Globus pallidus (tissue), 1 donor: ENCODE measurements around the gene PSAPL1.

Experiments used
- DNase-seq: peaks from one replicate; pipeline ENCODE4 v3.0.0-alpha.2; 2015; ENCODE audit warnings: low spot score

The PSAPL1 gene

DNA sequence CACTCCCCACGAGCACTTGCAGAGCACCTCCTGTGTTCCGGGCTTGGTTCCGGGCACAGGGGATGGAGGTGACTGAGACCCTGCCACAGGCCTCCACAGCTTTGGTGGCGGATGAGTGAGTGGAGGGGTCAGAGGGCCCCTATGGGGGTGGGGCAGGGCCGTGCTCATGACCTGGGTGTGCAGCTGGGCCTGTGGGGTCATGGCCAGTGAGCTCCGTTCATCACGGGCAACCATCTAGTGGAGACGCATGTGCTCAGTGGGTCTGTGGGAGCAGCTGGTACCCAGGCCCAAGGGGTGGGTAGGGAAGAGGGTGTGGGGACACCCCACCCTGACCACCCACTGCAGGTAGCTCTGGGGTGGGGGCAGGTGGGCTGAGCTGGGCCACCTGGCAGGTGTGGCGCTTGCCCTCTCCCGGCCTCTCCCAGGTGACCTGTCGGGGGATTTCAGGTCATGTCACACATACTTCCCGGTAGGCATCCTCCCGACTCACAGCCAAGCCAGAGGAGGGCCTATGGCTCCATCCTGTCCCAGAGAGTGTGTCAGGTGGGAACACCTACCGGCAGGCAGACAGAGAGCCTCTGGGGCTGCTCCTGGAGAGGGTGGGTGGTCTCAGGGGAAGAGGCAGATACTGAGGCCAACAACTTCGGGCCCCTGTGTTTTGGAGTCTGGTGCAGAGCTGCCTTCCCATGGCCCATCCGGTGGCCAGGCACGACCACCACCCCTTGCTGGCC, 3.6 kb downstream of the PSAPL1 start:
- no peak for DNase-seq

DNA sequence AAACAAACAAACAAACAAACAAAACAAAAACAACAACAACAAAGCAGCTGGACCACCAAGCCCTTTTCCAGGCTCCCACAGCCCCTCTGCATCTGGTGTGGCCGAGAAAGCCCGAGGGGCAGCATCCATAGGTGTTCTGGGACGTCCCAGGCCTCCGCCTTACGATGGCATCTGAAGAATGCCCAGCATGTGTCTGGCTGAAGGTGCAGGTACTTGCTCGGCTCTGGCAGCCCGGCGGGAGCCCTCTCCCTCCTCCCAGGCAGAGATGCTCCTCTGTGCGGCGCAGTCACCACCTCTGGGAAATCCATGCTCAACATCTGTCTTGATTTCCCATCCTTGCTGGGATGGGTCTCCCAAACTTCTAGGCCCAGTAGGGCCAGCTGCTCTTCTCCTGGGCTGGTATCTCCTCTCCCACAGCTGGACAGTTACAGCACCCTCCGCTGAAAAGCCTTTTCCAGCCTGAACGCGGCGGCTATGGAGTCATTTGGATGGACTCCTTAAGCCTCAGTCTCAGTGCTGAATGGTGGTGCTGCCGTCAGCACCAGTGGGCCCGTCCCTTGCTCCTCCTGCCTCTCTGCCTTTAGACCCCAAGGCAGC, 4.3 kb downstream of the PSAPL1 start:
- DNase-seq, result no peak

DNA sequence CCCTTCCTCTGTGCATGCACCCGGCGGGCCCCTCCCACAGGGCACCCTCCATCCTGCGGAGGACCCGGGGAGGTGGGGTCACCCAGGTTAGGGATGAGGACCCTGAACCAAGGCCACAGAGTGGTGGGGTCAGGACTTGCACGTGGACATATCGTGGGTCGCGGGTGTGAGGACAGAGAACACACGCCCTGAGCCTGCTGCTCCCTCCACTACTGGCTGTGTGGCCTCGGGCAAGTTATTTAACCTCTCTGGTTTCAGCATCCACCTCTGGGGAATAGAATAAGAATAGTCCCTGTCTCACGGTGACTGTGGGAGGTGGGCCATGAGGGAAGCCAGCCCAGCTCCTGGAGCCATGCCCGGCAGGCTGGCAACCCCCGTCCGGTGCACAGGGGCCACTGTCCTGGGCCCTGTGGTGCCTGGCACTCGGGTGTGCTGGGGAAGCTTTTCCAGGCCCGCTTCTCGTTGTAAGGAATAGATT, 5.1 kb downstream of the PSAPL1 start:
- no peak for DNase-seq

DNA sequence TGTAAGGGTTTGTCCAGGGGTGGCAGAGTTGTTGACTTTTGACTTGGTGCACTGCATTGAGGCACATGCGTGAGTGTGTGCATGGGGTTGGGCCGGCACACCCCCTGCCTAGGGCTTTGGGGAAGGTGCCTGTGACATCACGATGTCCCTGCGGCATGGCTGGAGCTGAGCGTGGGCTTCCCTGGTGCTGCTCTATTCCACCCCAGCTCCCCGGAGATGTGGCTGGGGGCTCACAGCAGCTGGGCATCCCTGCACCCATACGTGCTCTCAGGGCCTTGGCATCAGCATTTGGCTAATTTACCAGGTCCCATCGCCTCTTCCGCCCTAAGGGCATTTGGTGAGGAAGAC, 5.7 kb downstream of the PSAPL1 start:
- DNase-seq, result no peak

DNA sequence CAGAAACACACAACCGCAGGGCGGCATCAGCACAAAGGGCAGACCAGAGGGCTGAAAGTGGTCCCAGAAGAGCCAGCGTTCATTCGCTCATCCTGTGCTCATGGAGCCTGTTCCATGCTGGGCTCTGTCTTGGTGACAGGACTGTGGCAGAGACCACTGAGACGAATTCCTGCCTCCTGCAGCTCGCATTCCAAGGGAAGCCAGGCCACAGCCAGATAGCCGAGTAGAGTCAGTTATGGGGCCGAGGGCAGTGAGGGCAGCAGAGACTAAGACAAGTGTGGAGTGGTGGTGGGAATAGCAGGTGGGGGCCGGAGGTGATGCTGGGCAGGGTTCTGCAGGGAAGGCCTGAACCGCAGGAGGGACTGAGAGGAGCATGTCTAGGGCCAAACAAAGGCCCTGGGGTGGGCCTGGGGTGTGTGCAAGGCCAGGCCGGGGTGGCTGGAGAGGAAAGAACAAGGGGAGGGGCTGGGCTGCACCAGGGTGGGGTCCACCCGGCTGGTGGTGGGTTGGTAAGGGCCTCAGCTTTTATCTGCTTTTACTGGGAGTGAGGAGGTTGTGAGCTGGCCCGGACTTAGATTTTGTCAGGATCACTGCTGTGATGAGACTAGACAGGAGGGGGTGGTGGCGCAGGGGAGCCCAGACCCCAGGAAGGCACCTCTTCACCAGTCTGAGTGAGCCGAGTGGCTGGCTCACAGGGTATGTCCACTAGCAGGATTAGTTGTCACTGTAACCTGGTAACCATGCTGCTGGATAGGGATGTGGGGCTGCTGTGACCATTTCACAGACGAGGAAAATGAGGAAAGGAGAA, 6.3 kb downstream of the PSAPL1 start:
- no peak for DNase-seq

DNA sequence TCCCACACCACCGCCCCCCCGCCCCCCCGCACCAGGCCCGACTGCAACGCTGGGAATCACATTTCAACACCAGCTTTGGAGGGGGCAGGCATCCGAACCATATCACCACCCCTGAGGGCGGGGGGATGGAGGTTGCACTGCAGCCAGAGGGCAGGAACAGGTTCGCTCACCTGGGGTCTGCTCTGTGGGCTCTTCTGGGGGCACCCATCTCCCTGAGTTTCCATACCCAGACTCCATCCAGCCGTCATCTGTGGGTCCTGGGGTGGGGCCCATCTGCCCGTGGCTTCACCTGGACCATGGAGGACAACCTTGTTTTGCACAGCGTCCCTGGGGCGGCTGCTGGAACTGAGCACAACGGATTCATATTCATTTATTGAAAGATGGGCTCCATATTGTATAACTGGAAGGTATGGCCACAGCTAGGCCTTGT, 6.9 kb downstream of the PSAPL1 start:
- DNase-seq, result no peak

DNA sequence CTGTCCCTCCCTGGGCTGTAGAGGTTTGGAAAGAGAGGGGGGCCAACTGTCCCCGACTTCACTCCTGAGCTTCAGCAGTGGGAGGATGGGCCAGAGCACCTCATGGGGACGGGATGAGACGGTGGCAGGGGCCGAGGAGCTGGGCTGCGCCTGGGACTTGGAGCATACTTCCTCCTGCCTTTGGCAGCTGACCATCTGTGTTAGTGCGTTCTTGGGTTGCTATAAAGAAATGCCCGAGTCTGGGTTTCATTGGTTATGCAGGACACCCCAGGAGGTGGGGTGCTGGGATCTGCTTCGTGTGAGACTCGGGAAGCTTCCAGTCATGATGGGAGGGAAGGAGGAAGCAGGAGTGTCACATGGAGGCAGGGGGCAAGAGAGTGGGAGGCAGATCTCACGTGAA, 7.4 kb downstream of the PSAPL1 start:
- DNase-seq, result no peak

DNA sequence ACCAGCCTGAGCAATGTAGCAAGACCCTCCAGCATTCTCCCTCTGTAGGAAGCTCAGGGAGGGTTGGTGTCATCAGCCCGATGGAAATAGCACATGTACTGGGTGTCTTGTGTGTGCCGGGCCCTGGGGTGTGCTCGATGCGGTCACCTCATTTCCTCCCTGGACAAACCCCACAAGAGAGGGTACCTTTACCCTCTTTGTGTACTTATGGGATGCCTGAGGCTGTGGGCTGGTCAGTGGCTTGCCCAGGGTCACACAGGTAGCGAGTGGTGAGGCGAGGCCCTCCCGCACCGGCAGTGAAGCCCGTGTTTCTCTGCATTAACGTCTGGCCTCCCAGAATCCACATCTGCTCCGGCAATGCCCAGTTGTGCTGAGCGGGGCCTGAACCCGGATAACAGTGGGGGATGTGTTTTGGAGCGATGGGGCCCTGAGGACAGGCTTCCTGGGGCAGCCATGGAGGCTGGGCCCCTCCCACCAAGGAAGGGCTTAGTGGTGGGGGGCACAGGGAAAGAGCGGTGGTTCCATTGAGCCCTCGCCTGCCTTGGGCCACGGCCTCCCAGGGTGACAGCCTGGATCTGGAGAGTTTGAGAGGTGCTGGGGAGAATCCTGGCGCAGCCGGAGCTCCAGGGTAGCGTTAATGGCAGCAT, 8.1 kb downstream of the PSAPL1 start:
- DNase-seq, result no peak

DNA sequence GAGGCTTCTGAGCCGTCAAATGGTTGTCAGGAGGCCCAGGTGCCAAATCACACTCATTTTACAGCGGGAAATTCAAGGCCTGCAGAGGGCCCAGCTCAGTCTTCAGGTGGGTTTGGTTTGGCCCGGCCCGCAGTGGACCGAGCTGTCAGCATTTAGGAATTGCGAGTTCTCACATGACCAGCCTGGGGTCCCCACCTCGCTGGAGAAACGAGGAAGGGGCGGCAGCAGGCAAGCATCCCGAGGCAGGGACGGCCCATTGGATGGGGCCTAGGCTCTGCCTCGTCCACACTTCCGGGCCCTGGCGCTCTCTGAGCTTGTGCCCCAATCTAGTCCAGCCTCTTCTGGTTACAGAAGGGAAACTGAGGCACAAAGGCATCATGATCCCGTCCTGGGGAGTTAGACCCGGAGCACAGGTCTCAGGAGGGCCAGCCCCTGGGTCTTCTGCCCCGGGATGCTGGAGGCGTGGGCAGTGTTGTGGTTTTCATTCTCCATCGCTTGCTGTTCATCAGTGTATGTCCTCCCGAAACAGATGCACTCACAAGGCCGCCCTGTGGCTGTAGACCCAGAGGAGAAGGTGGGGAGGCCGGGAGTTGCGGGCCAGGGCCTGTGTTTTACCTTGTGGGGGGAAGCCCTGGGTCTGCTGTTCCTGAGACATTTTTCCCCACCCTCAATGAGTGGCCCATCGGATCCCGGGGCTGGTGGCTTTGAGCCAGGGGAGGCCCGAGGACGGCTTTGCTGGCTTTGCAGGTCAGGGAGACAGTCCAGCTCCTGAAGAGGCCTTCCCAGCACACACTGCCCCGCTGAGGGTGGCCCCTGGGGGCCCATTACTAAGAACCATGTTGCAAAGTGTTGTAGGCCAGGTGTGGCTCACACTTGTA, 8.9 kb downstream of the PSAPL1 start:
- no peak for DNase-seq

DNA sequence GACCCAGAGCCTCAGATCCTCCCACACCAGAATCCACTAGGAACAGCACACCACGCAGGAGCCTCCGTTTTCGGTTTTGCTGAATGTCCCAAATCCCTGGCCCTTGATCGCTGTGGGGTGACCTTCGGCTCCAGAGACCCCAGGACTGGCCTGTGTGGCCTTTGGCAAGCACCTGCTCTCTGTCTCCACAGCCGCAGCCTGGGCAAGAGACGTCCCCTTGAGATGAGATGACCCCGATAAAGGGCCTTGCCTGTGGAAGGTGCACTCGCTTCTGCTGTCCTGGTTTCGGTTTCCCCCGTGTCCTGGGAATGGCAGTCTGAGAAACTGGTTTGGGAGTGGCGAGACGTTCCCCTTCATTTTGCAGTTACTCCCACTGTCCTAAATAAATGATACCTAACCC, 9.6 kb downstream of the PSAPL1 start:
- DNase-seq, result no peak

DNA sequence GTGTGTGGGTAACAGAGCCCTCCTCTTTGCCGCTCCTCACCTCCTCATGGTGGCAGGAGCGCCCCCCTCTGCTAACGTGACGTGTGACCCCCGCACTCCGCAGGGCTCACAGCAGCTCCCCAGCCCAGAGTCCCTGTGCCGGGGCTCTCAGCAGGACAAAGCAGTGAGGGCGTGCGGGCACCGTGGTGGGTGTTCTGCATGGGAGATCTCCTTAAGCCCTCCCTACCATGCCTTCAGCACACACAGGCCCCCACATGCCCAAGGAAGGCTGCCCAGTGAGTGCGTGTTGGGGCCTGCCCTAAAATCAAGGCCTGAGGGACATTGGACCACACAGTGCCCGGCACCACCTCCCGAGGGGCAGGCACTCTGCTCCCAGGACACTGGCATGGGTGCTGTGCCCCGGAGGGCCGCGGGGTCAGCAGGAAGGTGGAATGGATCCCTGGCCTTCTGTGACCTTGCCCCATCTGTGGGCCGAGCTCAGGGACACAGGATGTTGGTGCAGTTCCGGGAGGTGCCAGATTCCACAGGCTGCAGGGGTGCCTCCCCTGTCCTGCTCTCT, 10.1 kb downstream of the PSAPL1 start:
- DNase-seq, result no peak

DNA sequence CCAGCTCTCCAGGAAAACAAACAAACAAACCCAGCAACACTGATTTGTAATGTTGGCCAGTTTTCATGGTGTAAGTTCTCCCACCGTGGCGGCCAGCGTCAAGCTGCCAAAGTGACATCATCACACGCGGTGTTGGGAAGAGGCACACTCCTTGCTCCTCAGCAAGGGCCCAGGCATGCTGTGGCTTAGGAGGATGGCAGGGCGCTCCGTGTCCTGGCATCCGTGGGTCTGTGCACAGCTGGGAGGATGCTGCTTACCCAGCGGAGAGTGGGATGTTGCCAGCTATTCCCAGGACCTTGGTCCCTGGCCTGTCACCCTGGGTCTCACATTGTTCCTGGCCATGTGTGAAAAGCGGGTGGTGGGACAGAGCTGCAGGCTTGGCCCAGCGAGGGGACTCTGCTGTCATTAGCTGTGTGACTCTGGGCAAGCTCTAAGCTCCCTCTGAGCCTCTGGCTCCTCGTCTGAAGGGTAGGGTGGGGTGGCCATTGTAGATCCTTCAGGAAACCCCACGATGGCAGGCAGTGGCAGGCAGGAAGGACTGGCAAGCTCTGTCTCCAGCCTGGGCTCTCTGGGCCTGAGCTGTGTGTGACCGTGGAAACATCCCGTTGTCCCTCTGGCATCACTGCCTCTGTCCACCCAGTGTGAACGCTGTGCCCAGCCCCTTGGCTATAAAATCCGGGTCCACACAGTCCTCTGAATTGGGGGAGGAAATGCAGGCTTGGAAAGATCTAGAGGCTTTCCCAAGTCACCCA, 10.8 kb downstream of the PSAPL1 start:
- peak; percentile 9 for DNase-seq

DNA sequence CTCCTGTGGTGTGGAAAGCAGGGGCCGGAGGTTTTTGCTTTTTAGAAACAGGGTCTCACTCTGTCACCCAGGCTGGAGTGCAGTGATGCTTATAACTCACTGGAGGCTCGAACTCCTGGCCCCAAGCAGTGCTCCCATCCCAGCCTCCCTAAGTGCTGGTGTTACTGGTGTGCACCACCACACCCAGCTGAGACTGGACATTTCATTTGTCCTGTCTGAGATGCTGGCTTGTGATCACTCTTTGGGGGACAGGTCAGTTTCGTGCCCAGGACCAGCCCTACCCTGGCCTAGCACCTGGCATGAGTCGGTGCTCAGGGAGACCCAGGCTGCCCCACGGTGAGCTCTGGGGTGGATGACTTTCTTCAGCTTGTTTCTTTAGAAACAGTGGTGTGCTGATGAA, 11.3 kb downstream of the PSAPL1 start:
- no peak for DNase-seq

DNA sequence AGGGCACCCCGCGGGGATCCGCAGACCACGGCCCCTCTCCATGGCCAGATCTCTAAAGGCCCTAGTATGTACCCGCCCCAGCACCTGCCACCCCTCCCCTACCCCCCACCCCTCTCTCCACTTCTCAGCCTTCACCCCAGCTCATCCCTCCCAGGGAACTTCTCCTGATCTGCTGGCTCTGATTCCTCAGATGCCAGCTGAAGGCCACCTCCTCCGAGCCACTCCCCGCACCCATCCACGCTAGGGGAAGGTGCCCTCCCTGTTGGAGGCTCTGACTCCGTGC, 11.9 kb downstream of the PSAPL1 start:
- no peak for DNase-seq

DNA sequence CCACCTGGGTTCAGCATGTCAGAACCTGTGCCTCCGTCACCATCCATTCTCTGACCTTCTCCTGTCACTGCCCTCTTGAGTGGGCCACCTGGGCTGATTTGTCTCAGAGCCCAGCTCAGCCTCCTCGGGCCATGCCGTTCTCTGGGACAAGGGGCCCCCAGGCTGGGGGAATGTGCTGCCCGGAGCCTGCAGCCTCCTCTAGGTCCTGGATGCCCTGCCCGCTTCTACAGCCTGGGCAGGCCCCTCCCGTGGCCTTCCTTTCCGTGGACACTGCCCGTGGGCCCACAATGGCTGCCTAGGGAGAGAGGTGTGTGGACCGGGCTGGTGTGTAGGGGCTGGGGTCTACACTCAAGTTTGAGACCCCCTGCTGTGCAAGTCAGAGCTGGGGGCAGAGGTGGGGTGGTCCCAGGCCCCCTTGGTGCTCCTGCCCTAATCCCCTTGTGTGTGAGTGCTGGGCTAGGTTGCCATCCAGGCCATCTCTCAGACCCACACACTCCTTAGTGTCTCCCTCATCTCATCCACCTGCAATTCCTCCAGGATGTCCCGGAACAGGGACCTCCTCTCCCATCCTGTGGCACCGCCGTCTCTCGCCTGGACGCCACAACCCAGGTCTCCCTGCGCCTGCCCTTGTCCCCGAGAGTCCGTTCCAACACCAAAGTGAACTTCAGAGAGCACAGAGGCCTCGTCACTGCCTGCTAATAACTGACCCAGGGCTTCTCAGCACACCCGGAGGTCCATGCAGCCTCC, 12.4 kb downstream of the PSAPL1 start:
- no peak for DNase-seq

DNA sequence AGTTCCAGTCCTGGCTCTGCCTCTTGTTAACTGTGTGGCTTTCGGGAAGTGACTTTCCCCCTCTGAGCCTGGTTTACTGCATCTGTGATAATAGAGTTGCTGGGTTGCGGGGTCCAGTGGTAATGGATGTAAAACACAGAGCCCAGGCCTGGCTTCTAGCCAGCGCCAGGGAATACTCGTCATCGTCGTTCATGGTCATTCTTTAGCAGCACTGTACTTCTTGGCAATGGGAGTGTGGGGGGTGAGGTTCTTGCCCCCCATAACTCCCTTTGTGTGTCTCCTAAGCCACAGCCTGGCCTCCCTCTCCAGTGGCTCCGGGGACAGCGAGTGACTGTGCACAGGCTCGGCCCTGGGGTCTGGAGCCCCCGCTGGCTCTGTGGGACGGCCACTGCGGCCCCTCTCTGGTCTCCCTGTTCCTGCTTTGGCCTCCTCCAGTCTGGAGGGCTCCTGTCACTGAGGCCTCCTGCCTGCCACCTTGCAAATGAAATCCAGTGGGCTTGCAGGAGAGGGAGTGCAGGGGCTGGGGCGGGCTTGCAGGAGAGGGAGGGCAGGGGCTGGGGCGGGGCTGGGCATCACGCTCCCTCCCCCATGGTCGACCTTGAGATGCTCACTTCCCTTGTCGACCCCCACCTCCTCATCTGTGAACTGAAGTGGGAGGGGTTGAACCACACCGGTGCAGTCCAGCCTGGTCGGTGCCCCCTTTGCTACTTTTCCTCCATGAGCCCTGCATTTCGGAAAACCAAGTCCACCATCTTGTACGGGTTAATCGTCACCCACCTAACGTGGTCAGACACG, 13.2 kb downstream of the PSAPL1 start:
- DNase-seq, result no peak

DNA sequence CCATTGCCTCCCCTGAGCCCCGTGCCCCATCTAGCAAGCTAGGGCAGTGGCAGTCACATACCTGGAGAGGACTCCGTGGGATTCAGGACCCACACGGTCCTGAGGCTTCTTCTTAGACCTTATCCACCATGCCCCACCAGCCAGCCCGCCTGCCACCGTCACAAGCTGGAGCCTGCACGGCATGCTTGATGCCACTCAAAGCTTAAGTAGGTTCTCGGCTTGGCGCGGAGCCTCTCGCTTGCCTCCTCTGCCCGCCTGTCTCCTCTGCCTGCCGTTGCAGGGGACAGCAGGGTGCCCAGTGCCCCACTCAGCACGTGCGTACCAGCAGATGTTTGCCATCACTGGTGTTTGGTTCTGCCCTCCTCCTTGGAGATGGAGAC, 14.1 kb downstream of the PSAPL1 start:
- no peak for DNase-seq

DNA sequence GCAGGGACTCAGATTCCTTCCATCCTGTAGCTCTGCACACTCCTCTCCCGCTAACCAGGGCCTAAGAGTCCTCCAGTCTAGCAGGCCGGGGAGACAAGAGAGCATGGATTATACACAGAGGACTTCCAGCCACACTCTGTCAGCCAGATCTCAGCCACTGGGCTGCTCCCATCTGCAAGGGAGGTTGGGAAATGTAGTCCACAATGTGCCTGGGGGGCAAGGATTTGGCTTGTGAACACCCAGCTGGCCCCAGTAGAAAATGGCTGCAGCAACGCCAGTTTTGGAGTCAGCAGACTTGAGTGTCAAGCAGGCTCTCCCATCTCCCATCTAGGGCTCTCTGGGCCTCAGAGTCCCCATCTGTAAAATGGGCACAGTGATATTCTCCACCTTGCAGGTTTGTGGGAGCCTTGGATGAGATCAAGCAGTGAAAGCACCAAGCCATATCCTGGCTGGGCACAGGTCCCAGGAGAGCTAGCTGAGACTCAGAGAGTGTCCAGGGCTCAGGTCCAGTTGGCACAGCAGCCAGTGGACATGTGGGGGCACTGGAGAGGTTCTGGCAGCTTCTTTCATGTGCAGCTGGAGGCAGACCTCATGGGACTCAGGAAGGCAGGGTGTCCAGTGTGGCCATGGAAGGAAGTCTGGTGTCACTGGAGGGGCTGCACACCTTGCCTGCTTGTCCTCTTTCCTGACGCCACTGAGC, 14.6 kb downstream of the PSAPL1 start:
- DNase-seq, result peak; percentile 15
